Activated T-helper 2 cell treated with anti-CD3 and anti-CD28 coated beads, Interferon-gamma antibody, Interleukin-2, Interleukin-4, amounts not matched to agents 10 μg/mL and 5 μg/mL and 100 μg/mL, durations not matched to agents 14 hours and 24 hours and 36 hours (primary cell): ENCODE results near the gene PTPRO. TPM values are rescaled to one million over a fixed set of nuclear protein-coding genes. Genes with fewer than 3 reads are reported as not detected.

Experiments used
- DNase-seq: peaks from one replicate; pipeline ENCODE4 v3.0.0; 2021; ENCODE audit warnings: low spot score
- H3K27ac Mint-ChIP-seq: one replicate; pipeline ENCODE4 v1.8.0; 2021; ENCODE audit warnings: mixed read lengths
- H3K27me3 Mint-ChIP-seq: one replicate; pipeline ENCODE4 v1.8.0; 2021; ENCODE audit warnings: low read depth, mixed read lengths
- H3K36me3 Mint-ChIP-seq: one replicate; pipeline ENCODE4 v1.8.0; 2021; ENCODE audit warnings: low read depth, mixed read lengths
- H3K4me1 Mint-ChIP-seq: one replicate; pipeline ENCODE4 v1.8.0; 2021; ENCODE audit warnings: low read depth, mixed read lengths
- H3K4me3 Mint-ChIP-seq: one replicate; pipeline ENCODE4 v1.8.0; 2021; ENCODE audit warnings: low read depth, mild to moderate bottlenecking, moderate library complexity, mixed read lengths
- H3K9me3 Mint-ChIP-seq: one replicate; pipeline ENCODE4 v1.8.0; 2021; ENCODE audit warnings: mixed read lengths
- intact Hi-C: fragments of 100-400 bp; cut with micrococcal nuclease; formaldehyde crosslinking; loops from one replicate; pipeline ENCODE4 v1.15.1; 2023
- total RNA-seq: library from RNA; stranded (reverse); gene quantifications from 2 replicates; pipeline ENCODE4 v1.2.3, GENCODE V29; 2022

Gene PTPRO
- total RNA-seq, 1 donor from 2014 or later, result 0.41 TPM

DNA sequence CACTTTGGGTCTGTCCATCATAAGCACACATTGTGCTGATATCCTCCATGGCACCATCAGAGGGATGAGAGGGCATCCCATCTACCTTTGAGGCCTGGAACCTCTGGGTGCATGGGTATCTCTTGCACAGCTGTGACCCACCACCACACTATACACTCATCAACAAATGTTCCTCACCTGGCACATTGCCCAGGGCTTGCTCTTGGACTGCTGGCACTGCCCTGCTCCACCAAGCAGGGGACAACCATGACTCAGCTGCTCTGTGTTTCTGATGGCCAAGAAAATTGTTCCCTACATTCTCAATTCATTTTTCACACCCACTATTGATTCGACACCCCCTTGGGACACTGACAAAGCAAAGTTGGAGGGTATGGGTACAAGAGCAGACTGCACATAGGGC, 155.5 kb downstream of the PTPRO start:
- Mint-ChIP-seq H3K4me3 (no peak overlapping the region), H3K36me3 (no peaks in the 10 kb centered on the region), H3K4me1 (no peaks in the 10 kb centered on the region), H3K27ac (no peak overlapping the region), H3K9me3 (no peaks in the 10 kb centered on the region), H3K27me3 (peaks cover 9% of the 10 kb centered on the region)
- intact Hi-C loops, result no loop called here
- no peak for DNase-seq

- intact Hi-C loops, result no loop called here
- Mint-ChIP-seq H3K9me3 (no peaks in the 10 kb centered on the region), H3K4me3 (no peak overlapping the region), H3K4me1 (peaks cover 3% of the 10 kb centered on the region), H3K36me3 (no peaks in the 10 kb centered on the region), H3K27me3 (peaks cover 15% of the 10 kb centered on the region), H3K27ac (no peak overlapping the region)
- DNase-seq, result no peak
Measured at GRCh38 chr12:15481846-15482245, 159.5 kb downstream of the PTPRO start.

GRCh38 chr12:15485466-15485865, 163.2 kb downstream of the PTPRO start:
- Mint-ChIP-seq H3K36me3 (no peaks in the 10 kb centered on the region), H3K27ac (no peak overlapping the region), H3K4me1 (peaks cover 3% of the 10 kb centered on the region), H3K4me3 (no peak overlapping the region), H3K27me3 (peaks cover 19% of the 10 kb centered on the region), H3K9me3 (no peaks in the 10 kb centered on the region)
- intact Hi-C loops, result no loop called here
- no peak for DNase-seq

DNA sequence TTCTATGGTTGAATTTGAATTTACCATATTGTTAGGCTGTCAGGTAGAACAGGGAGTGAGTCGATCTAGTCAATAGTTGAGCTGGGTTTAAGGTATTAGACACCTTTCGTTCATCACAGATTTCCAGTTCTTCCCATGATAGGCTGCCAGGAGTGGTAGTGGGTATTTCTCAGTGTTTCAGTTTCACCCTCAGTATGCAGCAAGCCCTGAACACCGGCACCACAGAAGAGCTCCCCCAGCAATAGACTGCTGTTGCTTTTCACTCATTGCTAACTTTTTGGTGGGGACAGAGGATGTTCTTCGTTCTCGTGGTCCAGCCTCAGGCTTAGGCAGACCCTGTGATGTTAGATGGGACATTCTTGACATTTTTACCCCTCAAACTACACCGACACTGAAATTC, 164.6 kb downstream of the PTPRO start:
- Mint-ChIP-seq H3K9me3 (no peaks in the 10 kb centered on the region), H3K27ac (no peak overlapping the region), H3K36me3 (no peaks in the 10 kb centered on the region), H3K27me3 (peaks cover 19% of the 10 kb centered on the region), H3K4me3 (no peak overlapping the region), H3K4me1 (peaks cover 3% of the 10 kb centered on the region)
- intact Hi-C loops, result no loop called here
- DNase-seq, result no peak

GRCh38 chr12:15488481-15488880, 166.2 kb downstream of the PTPRO start:
- Mint-ChIP-seq H3K4me3 (no peak overlapping the region), H3K36me3 (no peaks in the 10 kb centered on the region), H3K4me1 (peaks cover under 1% of the 10 kb centered on the region), H3K27ac (no peak overlapping the region), H3K27me3 (peaks cover 22% of the 10 kb centered on the region), H3K9me3 (no peaks in the 10 kb centered on the region)
- intact Hi-C loops, result no loop called here
- no peak for DNase-seq

GRCh38 chr12:15494329-15495046, 172.2 kb downstream of the PTPRO start:
- H3K4me3 Mint-ChIP-seq, result no peak overlapping the region
- H3K27me3 Mint-ChIP-seq, result peaks cover 31% of the 10 kb centered on the region
- H3K36me3 Mint-ChIP-seq, result no peaks in the 10 kb centered on the region
- intact Hi-C loops, result no loop called here
- no peaks in the 10 kb centered on the region for H3K4me1 Mint-ChIP-seq
- H3K9me3 Mint-ChIP-seq, result no peaks in the 10 kb centered on the region
- H3K27ac Mint-ChIP-seq, result no peak overlapping the region
- DNase-seq, result no peak

DNA sequence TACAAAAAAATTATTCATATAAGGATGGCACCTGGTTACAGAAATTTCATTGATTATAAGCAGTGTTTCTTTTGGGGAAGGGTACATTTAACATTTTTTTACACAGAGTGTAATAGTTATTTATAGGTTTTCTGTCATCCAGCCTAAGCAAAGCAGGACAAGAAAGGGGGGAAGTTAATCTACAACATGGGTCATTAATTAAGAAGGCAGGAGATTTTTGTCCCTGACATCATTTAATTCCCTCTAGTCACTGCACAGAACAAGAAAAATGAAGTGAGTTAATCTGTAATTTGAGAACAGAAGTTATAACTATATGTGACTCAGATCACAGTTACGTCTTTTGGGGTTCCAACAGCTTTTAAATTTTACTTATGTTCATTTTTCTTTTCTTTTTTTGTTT, 173.4 kb downstream of the PTPRO start:
- no peak for DNase-seq
- H3K27ac Mint-ChIP-seq, result no peak overlapping the region
- H3K4me3 Mint-ChIP-seq, result no peak overlapping the region
- no peaks in the 10 kb centered on the region for H3K4me1 Mint-ChIP-seq
- intact Hi-C loops, result no loop called here
- H3K9me3 Mint-ChIP-seq, result no peaks in the 10 kb centered on the region
- H3K36me3 Mint-ChIP-seq, result no peaks in the 10 kb centered on the region
- peaks cover 30% of the 10 kb centered on the region for H3K27me3 Mint-ChIP-seq

GRCh38 chr12:15496738-15497137, 174.4 kb downstream of the PTPRO start:
- Mint-ChIP-seq H3K4me1 (no peaks in the 10 kb centered on the region), H3K27me3 (peaks cover 28% of the 10 kb centered on the region), H3K36me3 (no peaks in the 10 kb centered on the region), H3K4me3 (no peak overlapping the region), H3K9me3 (no peaks in the 10 kb centered on the region), H3K27ac (no peak overlapping the region)
- intact Hi-C loops, result loop anchor here (1.0 kb wide), 1 partner anchor 35 kb away; no protein-coding TSS in a partner anchor
- no peak for DNase-seq

DNA sequence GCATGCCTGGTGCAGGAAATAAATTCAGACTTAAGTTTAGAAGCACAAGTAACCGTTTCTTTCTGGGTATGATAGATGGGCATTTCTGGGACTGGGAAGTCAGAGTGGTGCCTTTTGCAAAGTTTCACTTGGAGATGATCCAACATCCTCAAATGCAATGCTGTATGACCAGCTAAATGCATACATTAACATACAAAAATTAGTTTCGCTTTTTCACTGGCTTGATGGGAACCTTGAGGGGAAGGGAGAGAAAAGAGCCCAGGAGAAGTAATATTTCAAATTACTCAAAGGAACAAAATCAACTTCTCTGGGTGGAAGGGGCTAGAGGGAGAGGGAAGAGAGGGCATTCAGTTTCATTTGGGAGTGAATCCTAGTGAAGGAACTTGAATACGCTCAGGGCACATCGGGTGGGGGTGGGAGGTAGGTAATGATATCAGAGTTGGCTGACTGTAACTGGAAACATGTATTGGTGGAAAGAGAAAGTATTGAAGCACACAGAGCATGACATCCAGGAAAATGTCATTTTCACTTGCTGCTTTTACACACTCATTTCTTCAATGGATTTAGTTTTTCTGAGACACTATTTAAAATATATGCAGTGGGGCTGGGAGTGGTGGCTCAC, 175.5 kb downstream of the PTPRO start:
- H3K27me3 Mint-ChIP-seq, result peaks cover 24% of the 10 kb centered on the region
- DNase-seq, result no peak
- H3K4me1 Mint-ChIP-seq, result no peaks in the 10 kb centered on the region
- no peaks in the 10 kb centered on the region for H3K9me3 Mint-ChIP-seq
- H3K36me3 Mint-ChIP-seq, result no peaks in the 10 kb centered on the region
- no peak overlapping the region for H3K4me3 Mint-ChIP-seq
- H3K27ac Mint-ChIP-seq, result no peak overlapping the region
- intact Hi-C loops, result loop anchor here (1.0 kb wide), 1 partner anchor 36 kb away; no protein-coding TSS in a partner anchor

DNA sequence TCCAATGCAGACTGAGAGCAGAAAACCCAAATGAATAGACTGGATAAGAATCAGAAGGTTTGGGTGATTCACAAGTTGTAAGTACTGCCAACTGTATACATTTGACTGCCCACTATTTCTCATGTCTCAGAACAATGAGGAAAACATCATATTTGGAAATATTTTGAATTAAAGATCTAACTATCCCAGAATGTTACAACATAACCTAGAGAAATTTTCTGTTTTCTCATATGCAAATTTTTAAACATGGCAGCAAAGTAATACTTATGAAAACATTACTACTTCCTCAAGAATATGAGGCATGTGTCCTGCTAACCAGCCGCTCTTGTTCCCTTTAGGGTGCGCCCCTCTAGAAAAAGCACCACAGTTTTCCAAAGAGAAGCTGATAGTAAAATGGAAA, 179.9 kb downstream of the PTPRO start:
- no peaks in the 10 kb centered on the region for H3K36me3 Mint-ChIP-seq
- no peak overlapping the region for H3K27ac Mint-ChIP-seq
- intact Hi-C loops, result no loop called here

GRCh38 chr12:15505616-15506015, 183.3 kb downstream of the PTPRO start:
- intact Hi-C loops, result no loop called here
- Mint-ChIP-seq H3K4me1 (no peaks in the 10 kb centered on the region), H3K9me3 (no peaks in the 10 kb centered on the region), H3K4me3 (no peak overlapping the region), H3K27ac (no peak overlapping the region), H3K27me3 (peaks cover 14% of the 10 kb centered on the region), H3K36me3 (no peaks in the 10 kb centered on the region)
- no peak for DNase-seq

More for the DNA sequence above, 179.9 kb downstream of the PTPRO start:
- H3K4me3 Mint-ChIP-seq, result no peak overlapping the region
- no peaks in the 10 kb centered on the region for H3K4me1 Mint-ChIP-seq
- DNase-seq, result no peak
- H3K27me3 Mint-ChIP-seq, result peaks cover 17% of the 10 kb centered on the region
- no peaks in the 10 kb centered on the region for H3K9me3 Mint-ChIP-seq

DNA sequence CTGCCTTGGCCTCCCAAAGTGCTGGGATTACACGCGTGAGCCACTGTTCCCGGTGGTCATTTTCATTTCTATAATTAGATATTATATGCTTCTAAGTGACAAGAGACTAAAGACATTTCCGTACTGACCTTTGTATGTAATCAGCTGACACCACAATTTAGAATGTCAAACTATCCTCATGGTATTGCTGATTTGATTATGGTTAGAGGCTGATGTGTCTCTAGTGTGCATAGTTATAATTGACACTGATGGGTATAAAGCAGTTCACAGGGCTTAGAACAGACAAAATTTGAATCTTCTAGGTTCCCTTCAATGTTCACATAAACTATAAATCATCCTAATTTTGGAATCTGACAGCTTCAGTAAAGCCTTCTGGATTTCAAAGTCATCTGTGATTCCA, 192.7 kb downstream of the PTPRO start:
- no peaks in the 10 kb centered on the region for H3K36me3 Mint-ChIP-seq
- H3K4me1 Mint-ChIP-seq, result no peaks in the 10 kb centered on the region
- H3K27me3 Mint-ChIP-seq, result peaks cover 14% of the 10 kb centered on the region
- intact Hi-C loops, result no loop called here
- no peaks in the 10 kb centered on the region for H3K9me3 Mint-ChIP-seq
- H3K4me3 Mint-ChIP-seq, result no peak overlapping the region
- no peak for DNase-seq
- H3K27ac Mint-ChIP-seq, result no peak overlapping the region

GRCh38 chr12:15520083-15520482, 197.8 kb downstream of the PTPRO start:
- DNase-seq, result no peak
- Mint-ChIP-seq H3K4me3 (no peak overlapping the region), H3K36me3 (no peaks in the 10 kb centered on the region), H3K27ac (no peak overlapping the region), H3K4me1 (peaks cover 4% of the 10 kb centered on the region), H3K27me3 (peaks cover 38% of the 10 kb centered on the region), H3K9me3 (no peaks in the 10 kb centered on the region)
- intact Hi-C loops, result loop anchor here (5.0 kb wide), 1 partner anchor 298 kb away; the partner anchor contains the start of gene RERG
